HG02759 (cell line): ENCODE data around the gene PAPSS2.
"Not testable (repeated sequence)": the region's sequence is repeated elsewhere in the genome, so short reads cannot be mapped to it uniquely, and the experiment has no call there.

Experiments
- ATAC-seq: cut with Tn5 transposase; IDR thresholded peaks from one replicate; pipeline ENCODE4 v1.9.1; 2021; ENCODE audit warnings: mild to moderate bottlenecking, moderate library complexity; ENCODE audit not compliant: unreplicated experiment

PAPSS2 gene

GRCh38 chr10:87642486-87642885 is 17.2 kb upstream of the PAPSS2 start:
- ATAC-seq: no peak

GRCh38 chr10:87642988-87643387 is 16.7 kb upstream of the PAPSS2 start:
- ATAC-seq: no peak

- no peak for ATAC-seq
These were observed 15.8 kb upstream of the PAPSS2 start for GRCh38 chr10:87643920-87644319.

GRCh38 chr10:87644500-87644899 is 15.2 kb upstream of the PAPSS2 start:
- not testable (repeated sequence) for ATAC-seq

- ATAC-seq: no peak
These were observed 13.3 kb upstream of the PAPSS2 start for GRCh38 chr10:87646192-87646909.

GRCh38 chr10:87646935-87647334 is 12.7 kb upstream of the PAPSS2 start:
- ATAC-seq: no peak

GRCh38 chr10:87650838-87651589 is 8.7 kb upstream of the PAPSS2 start:
- no peak for ATAC-seq

GRCh38 chr10:87651801-87652200 is 7.9 kb upstream of the PAPSS2 start:
- no peak for ATAC-seq

GRCh38 chr10:87652261-87652660 is 7.4 kb upstream of the PAPSS2 start:
- no peak for ATAC-seq

GRCh38 chr10:87654212-87654611 is 5.5 kb upstream of the PAPSS2 start:
- ATAC-seq: no peak

GRCh38 chr10:87656431-87657072 is 3.1 kb upstream of the PAPSS2 start:
- no peak for ATAC-seq

GRCh38 chr10:87657371-87657770 is 2.3 kb upstream of the PAPSS2 start:
- ATAC-seq: no peak

GRCh38 chr10:87658321-87658795 is 1.3 kb upstream of the PAPSS2 start:
- ATAC-seq: no peak

- ATAC-seq: no peak
These were observed 671 bp upstream of the PAPSS2 start for GRCh38 chr10:87658858-87659555.

- ATAC-seq: no peak
These were observed 931 bp downstream of the PAPSS2 start for GRCh38 chr10:87660484-87661133.

- no peak for ATAC-seq
These were observed 2.4 kb downstream of the PAPSS2 start for GRCh38 chr10:87661861-87662785.

GRCh38 chr10:87664276-87664701 is 4.6 kb downstream of the PAPSS2 start:
- ATAC-seq: no peak

GRCh38 chr10:87667493-87667892 is 7.8 kb downstream of the PAPSS2 start:
- no peak for ATAC-seq

- no peak for ATAC-seq
These were observed 8.8 kb downstream of the PAPSS2 start for GRCh38 chr10:87668324-87669074.
